ENCODE results near the gene KRTAP6-3.

DNA sequence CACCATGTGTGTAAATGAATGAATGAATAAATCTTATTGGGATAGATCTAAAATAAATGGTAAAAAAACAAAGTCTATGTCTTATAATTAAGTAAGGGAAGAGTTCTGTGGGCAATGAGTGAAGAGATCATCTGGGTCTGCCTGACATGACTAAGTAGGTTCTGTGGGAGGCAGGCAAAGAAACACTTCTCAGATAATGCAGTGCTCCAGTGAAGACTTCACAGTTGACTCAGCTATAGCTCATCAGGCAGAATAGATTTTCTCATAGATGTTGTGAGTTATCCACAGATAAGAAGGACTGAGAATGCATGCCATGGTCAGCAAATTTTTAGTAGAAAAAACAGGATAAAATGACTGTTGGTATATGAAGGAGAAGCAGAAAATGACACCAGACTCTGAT lies 14.5 kb upstream of the KRTAP6-3 start:
- TF ChIP-seq ZNF430 (CRISPR knock-in tag; IDR thresholded peaks at IDR 0.05) = no peak
- TF ChIP-seq, protein P1, sequence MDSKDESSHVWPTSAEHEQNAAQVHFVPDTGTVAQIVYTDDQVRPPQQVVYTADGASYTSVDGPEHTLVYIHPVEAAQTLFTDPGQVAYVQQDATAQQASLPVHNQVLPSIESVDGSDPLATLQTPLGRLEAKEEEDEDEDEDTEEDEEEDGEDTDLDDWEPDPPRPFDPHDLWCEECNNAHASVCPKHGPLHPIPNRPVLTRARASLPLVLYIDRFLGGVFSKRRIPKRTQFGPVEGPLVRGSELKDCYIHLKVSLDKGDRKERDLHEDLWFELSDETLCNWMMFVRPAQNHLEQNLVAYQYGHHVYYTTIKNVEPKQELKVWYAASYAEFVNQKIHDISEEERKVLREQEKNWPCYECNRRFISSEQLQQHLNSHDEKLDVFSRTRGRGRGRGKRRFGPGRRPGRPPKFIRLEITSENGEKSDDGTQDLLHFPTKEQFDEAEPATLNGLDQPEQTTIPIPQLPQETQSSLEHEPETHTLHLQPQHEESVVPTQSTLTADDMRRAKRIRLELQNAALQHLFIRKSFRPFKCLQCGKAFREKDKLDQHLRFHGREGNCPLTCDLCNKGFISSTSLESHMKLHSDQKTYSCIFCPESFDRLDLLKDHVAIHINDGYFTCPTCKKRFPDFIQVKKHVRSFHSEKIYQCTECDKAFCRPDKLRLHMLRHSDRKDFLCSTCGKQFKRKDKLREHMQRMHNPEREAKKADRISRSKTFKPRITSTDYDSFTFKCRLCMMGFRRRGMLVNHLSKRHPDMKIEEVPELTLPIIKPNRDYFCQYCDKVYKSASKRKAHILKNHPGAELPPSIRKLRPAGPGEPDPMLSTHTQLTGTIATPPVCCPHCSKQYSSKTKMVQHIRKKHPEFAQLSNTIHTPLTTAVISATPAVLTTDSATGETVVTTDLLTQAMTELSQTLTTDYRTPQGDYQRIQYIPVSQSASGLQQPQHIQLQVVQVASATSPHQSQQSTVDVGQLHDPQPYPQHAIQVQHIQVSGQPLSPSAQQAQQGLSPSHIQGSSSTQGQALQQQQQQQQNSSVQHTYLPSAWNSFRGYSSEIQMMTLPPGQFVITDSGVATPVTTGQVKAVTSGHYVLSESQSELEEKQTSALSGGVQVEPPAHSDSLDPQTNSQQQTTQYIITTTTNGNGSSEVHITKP (CRISPR knock-in tag; IDR thresholded peaks at IDR 0.05; ENCODE audit: low read depth) = no peak
- TF ChIP-seq, protein P2, sequence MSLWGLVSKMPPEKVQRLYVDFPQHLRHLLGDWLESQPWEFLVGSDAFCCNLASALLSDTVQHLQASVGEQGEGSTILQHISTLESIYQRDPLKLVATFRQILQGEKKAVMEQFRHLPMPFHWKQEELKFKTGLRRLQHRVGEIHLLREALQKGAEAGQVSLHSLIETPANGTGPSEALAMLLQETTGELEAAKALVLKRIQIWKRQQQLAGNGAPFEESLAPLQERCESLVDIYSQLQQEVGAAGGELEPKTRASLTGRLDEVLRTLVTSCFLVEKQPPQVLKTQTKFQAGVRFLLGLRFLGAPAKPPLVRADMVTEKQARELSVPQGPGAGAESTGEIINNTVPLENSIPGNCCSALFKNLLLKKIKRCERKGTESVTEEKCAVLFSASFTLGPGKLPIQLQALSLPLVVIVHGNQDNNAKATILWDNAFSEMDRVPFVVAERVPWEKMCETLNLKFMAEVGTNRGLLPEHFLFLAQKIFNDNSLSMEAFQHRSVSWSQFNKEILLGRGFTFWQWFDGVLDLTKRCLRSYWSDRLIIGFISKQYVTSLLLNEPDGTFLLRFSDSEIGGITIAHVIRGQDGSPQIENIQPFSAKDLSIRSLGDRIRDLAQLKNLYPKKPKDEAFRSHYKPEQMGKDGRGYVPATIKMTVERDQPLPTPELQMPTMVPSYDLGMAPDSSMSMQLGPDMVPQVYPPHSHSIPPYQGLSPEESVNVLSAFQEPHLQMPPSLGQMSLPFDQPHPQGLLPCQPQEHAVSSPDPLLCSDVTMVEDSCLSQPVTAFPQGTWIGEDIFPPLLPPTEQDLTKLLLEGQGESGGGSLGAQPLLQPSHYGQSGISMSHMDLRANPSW (CRISPR knock-in tag; IDR thresholded peaks at IDR 0.05; ENCODE audit: borderline replicate concordance) = no peak
- TF ChIP-seq ZBTB21 (CRISPR knock-in tag; IDR thresholded peaks at IDR 0.05) = no peak
- no peak for TF ChIP-seq MIER3 (CRISPR knock-in tag; IDR thresholded peaks at IDR 0.05; ENCODE audit: borderline replicate concordance)
- no peak for TF ChIP-seq HNRNPLL (IDR thresholded peaks at IDR 0.05; ENCODE audit: low read depth, low read length, poor library complexity, severe bottlenecking)
- TF ChIP-seq, protein P3, sequence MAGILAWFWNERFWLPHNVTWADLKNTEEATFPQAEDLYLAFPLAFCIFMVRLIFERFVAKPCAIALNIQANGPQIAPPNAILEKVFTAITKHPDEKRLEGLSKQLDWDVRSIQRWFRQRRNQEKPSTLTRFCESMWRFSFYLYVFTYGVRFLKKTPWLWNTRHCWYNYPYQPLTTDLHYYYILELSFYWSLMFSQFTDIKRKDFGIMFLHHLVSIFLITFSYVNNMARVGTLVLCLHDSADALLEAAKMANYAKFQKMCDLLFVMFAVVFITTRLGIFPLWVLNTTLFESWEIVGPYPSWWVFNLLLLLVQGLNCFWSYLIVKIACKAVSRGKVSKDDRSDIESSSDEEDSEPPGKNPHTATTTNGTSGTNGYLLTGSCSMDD (CRISPR knock-in tag; IDR thresholded peaks at IDR 0.05) = no peak
- TF ChIP-seq ISX (CRISPR knock-in tag; conservative IDR thresholded peaks at IDR 0.05) = no peak
- TF ChIP-seq SCMH1 (CRISPR knock-in tag; IDR thresholded peaks at IDR 0.05; ENCODE audit: borderline replicate concordance) = no peak
- no peak for TF ChIP-seq HOXD1 (CRISPR knock-in tag; IDR thresholded peaks at IDR 0.05)
